Gastroesophageal sphincter (tissue), 4 donors: ENCODE results near the gene PDE2A. TPM values are rescaled to one million over a fixed set of nuclear protein-coding genes. Genes with fewer than 3 reads are reported as not detected.

Experiments
- ATAC-seq: fragments of 150-250 bp; one replicate; pipeline ENCODE4 v1.9.1; 2016; ENCODE audit warnings: mild to moderate bottlenecking, moderate library complexity
- H3K27ac ChIP-seq, 4 donors: fragments of 200-600 bp; sonication (generic) in 3 of 4; 1 replicate in 3 of 4; 2 replicates in 1 of 4; pipeline ENCODE4 v1.5.1; 2016 to 2019
- H3K27me3 ChIP-seq: fragments of 200-600 bp; sonication (generic); one replicate; pipeline ENCODE4 v1.5.1; 2019
- H3K36me3 ChIP-seq, 2 donors: fragments of 200-600 bp; sonication (generic); one replicate each; pipeline ENCODE4 v1.5.1; 2019; ENCODE audit warnings: control low read depth in 1 of 2
- H3K4me1 ChIP-seq, 3 donors: fragments of 200-600 bp; sonication (generic); 1 replicate in 2 of 3; 2 replicates in 1 of 3; pipeline ENCODE4 v1.5.1; 2016 to 2019; ENCODE audit warnings: control low read depth in 2 of 3
- H3K4me3 ChIP-seq, 2 donors: fragments of 200-600 bp; sonication (generic); one replicate each; pipeline ENCODE4 v1.5.1; 2019; ENCODE audit warnings: mild to moderate bottlenecking in 1 of 2, moderate library complexity in 1 of 2
- H3K9me3 ChIP-seq, 3 donors: fragments of 200-600 bp; sonication (generic); one replicate each; pipeline ENCODE4 v1.5.1; 2017 to 2019; ENCODE audit warnings: control low read depth in 2 of 3
- EP300 ChIP-seq: sonication (generic); formaldehyde crosslinking; IDR thresholded peaks from one replicate; pipeline ENCODE4 v1.6.1; 2017; ENCODE audit warnings: antibody characterized with exemption, mild to moderate bottlenecking
- POLR2A ChIP-seq, 2 donors: fragments of 450-650 bp; IDR thresholded peaks; one replicate each; pipeline ENCODE4 v1.6.1; 2017; ENCODE audit warnings: antibody characterized with exemption in 2 of 2, mild to moderate bottlenecking in 2 of 2, moderate library complexity in 1 of 2
- POLR2AphosphoS5 ChIP-seq: sonication (generic); formaldehyde crosslinking; IDR thresholded peaks from one replicate; pipeline ENCODE4 v1.6.1; 2017; ENCODE audit warnings: antibody characterized with exemption
- WGBS, 2 donors: methylation state at CpG; one replicate each; pipeline ENCODE4 v1.1.5; 2018; ENCODE audit warnings: low coverage in 1 of 2; 5-methylcytosine and 5-hydroxymethylcytosine counted together
- total RNA-seq, 4 donors: library from RNA; depleted of rRNA; stranded (reverse); fragments of >200 nt; gene quantifications; one replicate each; pipeline ENCODE4 v1.1.0, GENCODE V29; 2016
- TF ChIP-seq, protein P1 (sequence below), 4 experiments: fragments of 200-600 bp in 2 of 4; fragments of 450-650 bp in 2 of 4; sonication (generic) in 1 of 4; IDR thresholded peaks; one replicate each; pipeline ENCODE4 v1.5.1; 2017 to 2019; ENCODE audit warnings: antibody characterized with exemption in 4 of 4, mild to moderate bottlenecking in 2 of 4, moderate library complexity in 2 of 4

The PDE2A gene
- total RNA-seq, 4 donors from 2014 or later: 31.6 to 54.2 (median 35.4) TPM

DNA sequence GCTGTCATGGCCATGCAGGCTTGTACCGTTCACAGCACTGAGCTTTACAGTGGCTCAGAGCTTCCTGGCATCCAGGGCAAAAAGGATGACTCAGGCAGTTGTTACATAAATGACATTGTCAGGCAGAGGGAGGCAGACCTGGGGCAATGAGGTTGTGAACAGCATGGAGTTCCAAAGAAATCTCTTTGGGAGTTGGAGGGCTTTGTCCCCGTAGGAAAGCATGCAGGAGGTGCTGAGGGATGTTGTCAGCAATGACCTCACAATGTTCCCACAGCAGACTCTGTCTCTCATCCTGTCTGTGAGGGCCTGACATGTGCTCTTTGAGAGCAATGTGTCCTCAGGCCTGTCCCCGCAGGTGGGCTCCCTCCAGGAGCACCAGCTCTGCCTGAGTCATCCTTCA, 25.9 kb upstream of the PDE2A start:
- 50 to 67% methylated on average over 1 to 2 of the region's 3 CpGs for WGBS, 2 donors
- H3K27me3 ChIP-seq: no peaks in the 10 kb centered on the region
- no peak overlapping the region for H3K4me3 ChIP-seq
- no peak for ATAC-seq
- no peaks in the 10 kb centered on the region for H3K9me3 ChIP-seq
- H3K27ac ChIP-seq: no peak overlapping the region
- peaks cover 0 to 49% (median 17%) of the 10 kb centered on the region in 3 donors for H3K4me1 ChIP-seq
- TF ChIP-seq POLR2A (IDR thresholded peaks at IDR 0.05): no peak
- TF ChIP-seq EP300: no peak
- no peak for TF ChIP-seq POLR2AphosphoS5
- TF ChIP-seq, protein P1, sequence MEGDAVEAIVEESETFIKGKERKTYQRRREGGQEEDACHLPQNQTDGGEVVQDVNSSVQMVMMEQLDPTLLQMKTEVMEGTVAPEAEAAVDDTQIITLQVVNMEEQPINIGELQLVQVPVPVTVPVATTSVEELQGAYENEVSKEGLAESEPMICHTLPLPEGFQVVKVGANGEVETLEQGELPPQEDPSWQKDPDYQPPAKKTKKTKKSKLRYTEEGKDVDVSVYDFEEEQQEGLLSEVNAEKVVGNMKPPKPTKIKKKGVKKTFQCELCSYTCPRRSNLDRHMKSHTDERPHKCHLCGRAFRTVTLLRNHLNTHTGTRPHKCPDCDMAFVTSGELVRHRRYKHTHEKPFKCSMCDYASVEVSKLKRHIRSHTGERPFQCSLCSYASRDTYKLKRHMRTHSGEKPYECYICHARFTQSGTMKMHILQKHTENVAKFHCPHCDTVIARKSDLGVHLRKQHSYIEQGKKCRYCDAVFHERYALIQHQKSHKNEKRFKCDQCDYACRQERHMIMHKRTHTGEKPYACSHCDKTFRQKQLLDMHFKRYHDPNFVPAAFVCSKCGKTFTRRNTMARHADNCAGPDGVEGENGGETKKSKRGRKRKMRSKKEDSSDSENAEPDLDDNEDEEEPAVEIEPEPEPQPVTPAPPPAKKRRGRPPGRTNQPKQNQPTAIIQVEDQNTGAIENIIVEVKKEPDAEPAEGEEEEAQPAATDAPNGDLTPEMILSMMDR (IDR thresholded peaks at IDR 0.05): no peak
- H3K36me3 ChIP-seq: peaks cover 0 to 97% of the 10 kb centered on the region in 2 donors

DNA sequence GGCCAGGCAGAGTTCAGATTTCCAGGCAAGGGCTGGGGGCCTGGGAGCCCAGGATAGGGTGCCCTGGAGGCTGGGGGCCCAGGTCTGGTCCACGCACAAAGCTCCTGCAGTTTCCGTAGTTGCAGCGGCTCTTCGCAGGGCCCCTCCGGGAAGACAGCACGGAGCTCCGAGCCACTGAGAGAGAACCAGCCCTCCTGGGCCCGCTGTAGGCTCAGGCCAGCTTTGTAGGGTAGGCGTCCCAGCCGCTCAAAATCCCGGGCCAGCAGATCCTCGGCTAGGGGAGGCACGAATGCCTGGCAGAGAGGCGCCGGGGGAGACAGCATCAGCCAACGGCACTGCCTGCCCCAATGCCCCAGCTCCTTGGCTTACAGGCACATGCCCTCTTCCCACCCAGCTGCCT, 23.6 kb upstream of the PDE2A start:
- peak overlapping the region in 2 of 4 donors; percentile 35 to 39 for H3K27ac ChIP-seq

DNA sequence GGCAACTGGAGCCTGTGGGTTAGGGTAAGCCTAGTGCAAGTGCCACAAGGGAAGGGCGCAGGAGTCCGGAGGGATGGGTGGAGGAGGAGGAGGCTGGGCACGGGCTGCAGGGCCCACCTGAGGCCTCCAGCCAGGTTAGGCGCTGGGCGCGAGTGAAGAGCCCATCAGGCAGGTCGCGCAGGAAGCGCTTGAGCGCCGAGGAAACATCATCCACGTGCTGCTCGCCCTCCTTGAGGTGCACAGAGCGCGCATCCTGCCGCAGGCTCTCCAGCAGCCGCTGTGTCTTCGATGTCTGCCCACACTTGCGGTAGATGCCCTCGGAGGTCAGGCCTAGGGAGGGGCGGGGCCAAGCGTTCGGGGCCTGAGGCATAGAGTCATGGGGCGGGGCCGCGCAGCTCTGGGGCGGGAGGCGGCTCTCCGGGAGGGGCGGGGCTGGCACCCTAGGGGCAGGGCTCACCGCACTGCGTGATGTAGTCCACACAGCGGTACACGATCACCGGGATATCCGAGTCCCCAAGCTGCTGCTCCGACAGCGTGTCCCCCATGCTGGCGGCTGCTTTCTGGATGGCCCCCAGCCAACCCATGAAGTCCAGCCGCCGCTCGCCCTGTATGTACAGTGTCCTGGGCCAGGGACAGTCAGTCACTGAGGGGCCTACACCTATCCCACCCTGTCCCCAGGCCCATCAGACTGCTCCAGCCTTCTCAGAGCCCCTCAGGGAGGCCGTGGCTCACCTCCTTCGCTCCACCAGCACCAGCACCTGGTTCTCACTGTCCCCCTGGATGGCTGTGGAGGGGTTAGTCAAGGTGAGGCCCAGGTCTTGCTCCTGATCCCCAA, 22.9 kb upstream of the PDE2A start:
- Histone ChIP-seq H3K36me3 (peaks cover 0 to 100% of the 10 kb centered on the region in 2 donors), H3K4me1 (peaks cover 0 to 21% (median 2%) of the 10 kb centered on the region in 3 donors), H3K4me3 (no peak overlapping the region), H3K9me3 (no peaks in the 10 kb centered on the region), H3K27ac (peak overlapping the region in 3 of 4 donors; percentile 35 to 51 (median 39)), H3K27me3 (no peaks in the 10 kb centered on the region)
- ATAC-seq: peak; percentile 79
- WGBS, 2 donors: 80 to 86% methylated on average over 5 to 8 of the region's 44 CpGs
- TF ChIP-seq, protein P1 (IDR thresholded peaks at IDR 0.05): no peak
- no peak for TF ChIP-seq POLR2A (IDR thresholded peaks at IDR 0.05)
- no peak for TF ChIP-seq EP300
- TF ChIP-seq POLR2AphosphoS5: no peak

More for the DNA sequence above, 23.6 kb upstream of the PDE2A start:
- peaks cover 0 to 100% of the 10 kb centered on the region in 2 donors for H3K36me3 ChIP-seq
- H3K9me3 ChIP-seq: no peaks in the 10 kb centered on the region
- H3K4me3 ChIP-seq: no peak overlapping the region
- no peak for ATAC-seq
- peaks cover 0 to 28% (median 5%) of the 10 kb centered on the region in 3 donors for H3K4me1 ChIP-seq
- H3K27me3 ChIP-seq: no peaks in the 10 kb centered on the region
- WGBS, 2 donors: no CpG with 5 or more reads among the region's 16 CpGs
- TF ChIP-seq POLR2A (IDR thresholded peaks at IDR 0.05) (no peak), EP300 (no peak), POLR2AphosphoS5 (no peak)
- TF ChIP-seq, protein P1 (IDR thresholded peaks at IDR 0.05): no peak

DNA sequence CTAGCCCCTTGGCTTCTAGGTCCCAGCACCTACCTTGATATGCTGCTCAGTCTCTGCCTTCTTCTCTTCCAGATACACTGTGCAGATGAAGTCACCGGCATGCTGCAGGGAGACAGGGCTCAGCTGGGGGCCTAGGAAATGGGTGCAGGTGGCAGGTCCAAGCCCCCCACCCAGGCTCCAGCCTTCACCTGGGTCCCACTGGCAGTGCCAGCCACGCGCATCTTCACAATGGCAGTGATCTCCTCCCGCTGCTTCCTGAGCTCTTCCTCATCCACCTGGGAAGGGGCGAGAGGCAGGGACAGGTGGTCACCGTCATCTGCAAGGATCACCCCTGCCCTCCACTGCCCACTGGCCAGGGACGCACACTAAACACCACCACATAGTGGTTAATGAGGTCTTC, 21.1 kb upstream of the PDE2A start:
- Histone ChIP-seq H3K4me3 (no peak overlapping the region), H3K36me3 (peaks cover 0 to 100% of the 10 kb centered on the region in 2 donors), H3K4me1 (peaks cover 0 to 9% (median 0%) of the 10 kb centered on the region in 3 donors), H3K27me3 (no peaks in the 10 kb centered on the region), H3K27ac (no peak overlapping the region), H3K9me3 (no peaks in the 10 kb centered on the region)
- 93 to 97% methylated on average over 4 to 5 of the region's 7 CpGs for WGBS, 2 donors
- ATAC-seq: no peak
- TF ChIP-seq, protein P1 (IDR thresholded peaks at IDR 0.05): no peak
- no peak for TF ChIP-seq POLR2A (IDR thresholded peaks at IDR 0.05)
- no peak for TF ChIP-seq EP300
- TF ChIP-seq POLR2AphosphoS5: no peak
